Endothelial cell of umbilical vein (primary cell): Measurements from ENCODE around the gene METTL5. TPM values are rescaled to one million over a fixed set of nuclear protein-coding genes. Genes with fewer than 3 reads are reported as not detected.
"Not testable (repeated sequence)": the region's sequence is repeated elsewhere in the genome, so short reads cannot be mapped to it uniquely, and the experiment has no call there.

Experiments
- BruUV-seq: library from RNA; stranded (reverse); fragments of 400-500 nt; replicated peaks from 2 replicates; lab custom pipeline; 2021; lab: Mats Ljungman, UMichigan
- CTCF ChIA-PET: fragments of 300-600, 350-600 bp; sonication (Branson Sonifier 250); formaldehyde crosslinking; loops from one replicate; lab custom pipeline; 2021; ENCODE audit warnings: antibody characterized with exemption, inconsistent platforms; lab: Charles Lee
- POLR2A ChIA-PET: fragments of 300-600, 350-600 bp; sonication (Branson Sonifier 250); formaldehyde crosslinking; loops from one replicate; lab custom pipeline; 2021; ENCODE audit warnings: antibody characterized with exemption, inconsistent platforms; lab: Charles Lee
- DNase-seq: peaks from one replicate; pipeline ENCODE4 v3.0.0-alpha.2; 2011; ENCODE audit warnings: low read depth, low spot score
- FAIRE-seq: peaks from 2 replicates; lab custom pipeline; 2011; peaks lifted over from hg19 to GRCh38; lab: Jason Lieb, UNC
- H2AFZ ChIP-seq: 2 replicates; pipeline ENCODE4 v1.6.0; 2012; ENCODE audit warnings: low read depth, low read length, control low read depth, inconsistent platforms
- H3K27ac ChIP-seq: 2 replicates; pipeline ENCODE4 v1.5.1; 2011; ENCODE audit warnings: low read depth, mild to moderate bottlenecking, control low read depth, low read length, moderate library complexity; ENCODE audit not compliant: insufficient read depth
- H3K27me3 ChIP-seq, 2 experiments: 2 replicates each; pipeline versions ENCODE4 v1.6.0 to v1.6.1; 2011; ENCODE audit warnings: low read length in 2 of 2, mixed read lengths in 1 of 2; ENCODE audit not compliant: control insufficient read depth in 2 of 2, insufficient read depth in 2 of 2
- H3K36me3 ChIP-seq, 2 experiments: 2 replicates in 1 of 2; 3 replicates in 1 of 2; pipeline ENCODE4 v1.5.1; 2011; ENCODE audit warnings: low read length in 2 of 2, mild to moderate bottlenecking in 1 of 2, moderate library complexity in 1 of 2; ENCODE audit not compliant: control insufficient read depth in 2 of 2, insufficient read depth in 2 of 2; ENCODE audit errors: extremely low read depth in 1 of 2
- H3K4me1 ChIP-seq: 3 replicates; pipeline ENCODE4 v1.5.1; 2011; ENCODE audit warnings: mild to moderate bottlenecking, low read length; ENCODE audit not compliant: control insufficient read depth, insufficient read depth; ENCODE audit errors: extremely low read depth
- H3K4me2 ChIP-seq: 2 replicates; pipeline ENCODE4 v1.6.1; 2011; ENCODE audit warnings: low read length, control low read depth, mixed read lengths; ENCODE audit not compliant: insufficient read depth
- H3K4me3 ChIP-seq, 3 experiments: fragments of 200-600 bp in 1 of 3; sonication (generic), shearing (Covaris generic) in 1 of 3; replicated peaks in 1 of 3; 2 replicates each; pipeline ENCODE4 v1.5.1; 2011 to 2016; ENCODE audit warnings: control low read depth in 3 of 3, low read length in 3 of 3, mild to moderate bottlenecking in 2 of 3, inconsistent platforms in 1 of 3, low read depth in 1 of 3, moderate library complexity in 1 of 3; ENCODE audit not compliant: insufficient read depth in 1 of 3
- H3K79me2 ChIP-seq: 2 replicates; pipeline ENCODE4 v1.6.0; 2012; ENCODE audit warnings: low read length, inconsistent platforms; ENCODE audit not compliant: control insufficient read depth, insufficient read depth
- H3K9ac ChIP-seq: replicated peaks from 2 replicates; pipeline ENCODE3; 2011; ENCODE audit warnings: low read length, control low read depth; ENCODE audit not compliant: insufficient read depth; ENCODE audit errors: extremely low read depth
- H3K9me1 ChIP-seq: replicated peaks from 3 replicates; pipeline ENCODE4 v1.6.0; 2011; ENCODE audit warnings: mild to moderate bottlenecking, low read length; ENCODE audit not compliant: control insufficient read depth, insufficient read depth; ENCODE audit errors: extremely low read depth
- H3K9me3 ChIP-seq: replicated peaks from 2 replicates; pipeline ENCODE4 v1.5.1; 2012; ENCODE audit warnings: low read length, inconsistent platforms; ENCODE audit not compliant: control insufficient read depth, insufficient read depth
- H4K20me1 ChIP-seq: replicated peaks from 2 replicates; pipeline ENCODE3; 2011; ENCODE audit warnings: mild to moderate bottlenecking, low read length; ENCODE audit not compliant: control insufficient read depth, insufficient read depth; ENCODE audit errors: extremely low read depth
- CTCF ChIP-seq, 2 donors: IDR thresholded peaks; 1 replicate in 1 of 2; 2 replicates in 1 of 2; pipeline ENCODE4 v1.5.1; 2011; ENCODE audit warnings: low read length in 2 of 2, mild to moderate bottlenecking in 2 of 2, moderate library complexity in 2 of 2, control low read depth in 1 of 2, inconsistent platforms in 1 of 2, low read depth in 1 of 2; ENCODE audit not compliant: insufficient read depth in 1 of 2; ENCODE audit errors: extremely low read depth in 1 of 2
- EZH2 ChIP-seq: IDR thresholded peaks from 2 replicates; pipeline ENCODE4 v1.6.1; 2012; ENCODE audit warnings: borderline replicate concordance, low read depth, mild to moderate bottlenecking, moderate library complexity, low read length, inconsistent platforms; ENCODE audit not compliant: severe bottlenecking
- FOS ChIP-seq: IDR thresholded peaks from 2 replicates; pipeline ENCODE4 v1.6.1; 2011; ENCODE audit warnings: mild to moderate bottlenecking, low read length, moderate library complexity, borderline replicate concordance; ENCODE audit not compliant: insufficient read depth
- GATA2 ChIP-seq: IDR thresholded peaks from 2 replicates; pipeline ENCODE4 v1.7.0; 2011; ENCODE audit warnings: low read depth, mild to moderate bottlenecking, moderate library complexity, mixed read lengths, low read length; ENCODE audit not compliant: insufficient read length, insufficient read depth
- JUN ChIP-seq: IDR thresholded peaks from 2 replicates; pipeline ENCODE4 v1.6.1; 2011; ENCODE audit warnings: borderline replicate concordance, low read depth; ENCODE audit not compliant: insufficient read length, insufficient read depth
- MAX ChIP-seq: IDR thresholded peaks from 2 replicates; pipeline ENCODE4 v1.6.1; 2011; ENCODE audit not compliant: insufficient read depth, insufficient read length
- MYC ChIP-seq: IDR thresholded peaks from one replicate; pipeline ENCODE4 v1.6.1; 2011; ENCODE audit warnings: mild to moderate bottlenecking, low read depth, low read length
- POLR2A ChIP-seq: IDR thresholded peaks from 2 replicates; pipeline ENCODE4 v1.6.1; 2012; ENCODE audit warnings: low read depth, mild to moderate bottlenecking, control low read depth, low read length
- POLR2AphosphoS5 ChIP-seq: IDR thresholded peaks from 2 replicates; pipeline ENCODE4 v1.6.1; 2012; ENCODE audit warnings: low read depth, mild to moderate bottlenecking, control low read depth, low read length, moderate library complexity; ENCODE audit not compliant: insufficient read depth
- dilution Hi-C: fragments of 300-500 bp; cut with MboI; formaldehyde crosslinking; loops from one replicate; pipeline ENCODE4 v1.15.0; 2019; ENCODE audit warnings: low sequenced_read_pairs; ENCODE audit not compliant: extremely low pct_ligation_motif_present
- intact Hi-C: fragments of 100-400 bp; cut with micrococcal nuclease; formaldehyde crosslinking; loops from one replicate; pipeline ENCODE4 v1.10.0; 2022
- polyA plus RNA-seq, 4 experiments: library from polyadenylated mRNA; depleted of rRNA in 3 of 4; stranded (reverse) in 3 of 4; unstranded in 1 of 4; fragments of >200 nt; gene quantifications; 2 replicates each; pipeline versions ENCODE4 v1.2.1 to v1.2.3, GENCODE V29; 2011 to 2012; ENCODE audit warnings: missing spikeins in 1 of 4
- total RNA-seq: library from RNA; stranded (reverse); gene quantifications from 2 replicates; pipeline ENCODE4 v1.2.3, GENCODE V29; 2021

METTL5 gene
- total and polyA plus RNA-seq, 2 donors (not counting 3 experiments of a cell fraction or from before 2014, with no cell fraction given): 27.0 to 52.0 TPM

GRCh38 chr2:169859423-169859822 is 34.7 kb upstream of the METTL5 start:
- intact Hi-C loops (no loop called here), dilution Hi-C loops (no loop called here)
- BruUV-seq: no TSS peak
- Histone ChIP-seq H3K4me3 (no peak overlapping the region), H3K9me3 (no peaks in the 10 kb centered on the region), H3K36me3 (no peaks in the 10 kb centered on the region), H3K4me1 (no peaks in the 10 kb centered on the region), H3K4me2 (no peak overlapping the region), H3K9ac (no peak overlapping the region), H3K9me1 (no peaks in the 10 kb centered on the region), H3K27ac (no peak overlapping the region), H2AFZ (no peak overlapping the region), H3K79me2 (peaks cover 42% of the 10 kb centered on the region), H3K27me3 (no peaks in the 10 kb centered on the region), H4K20me1 (no peaks in the 10 kb centered on the region)
- ChIA-PET POLR2A (interaction anchor here (1.1 kb wide), 1 partner anchor 32 kb away, joined by 9 read pairs; the partner anchor contains the start of gene UBR3), CTCF (interaction anchor here (0.7 kb wide), 1 partner anchor 74 kb away, joined by 3 read pairs; no protein-coding TSS in a partner anchor)
- TF ChIP-seq CTCF (IDR thresholded peaks at IDR 0.05; ENCODE audit: extremely low read depth in 1 of 2, insufficient read depth in 1 of 2, low read depth in 1 of 2, low read length in 2 of 2) (no peak), POLR2A (no peak), EZH2 (no peak), FOS (no peak), GATA2 (no peak), JUN (no peak), MYC (no peak), MAX (no peak), POLR2AphosphoS5 (no peak)
- FAIRE-seq (no peak), DNase-seq (no peak)

GRCh38 chr2:169855281-169856258 is 30.9 kb upstream of the METTL5 start:
- intact Hi-C loops, H3K9ac ChIP-seq, H3K27ac ChIP-seq, H3K27me3 ChIP-seq, H2AFZ ChIP-seq, dilution Hi-C loops, H4K20me1 ChIP-seq, H3K4me1 ChIP-seq, POLR2A ChIA-PET, H3K9me3 ChIP-seq, H3K4me2 ChIP-seq, DNase-seq, BruUV-seq, H3K9me1 ChIP-seq, CTCF ChIA-PET, H3K4me3 ChIP-seq, H3K36me3 ChIP-seq, FAIRE-seq: not testable (repeated sequence)
- peaks cover 30% of the 10 kb centered on the region for H3K79me2 ChIP-seq
